ENCODE measurements around the gene SLC44A1.

Gene SLC44A1

DNA sequence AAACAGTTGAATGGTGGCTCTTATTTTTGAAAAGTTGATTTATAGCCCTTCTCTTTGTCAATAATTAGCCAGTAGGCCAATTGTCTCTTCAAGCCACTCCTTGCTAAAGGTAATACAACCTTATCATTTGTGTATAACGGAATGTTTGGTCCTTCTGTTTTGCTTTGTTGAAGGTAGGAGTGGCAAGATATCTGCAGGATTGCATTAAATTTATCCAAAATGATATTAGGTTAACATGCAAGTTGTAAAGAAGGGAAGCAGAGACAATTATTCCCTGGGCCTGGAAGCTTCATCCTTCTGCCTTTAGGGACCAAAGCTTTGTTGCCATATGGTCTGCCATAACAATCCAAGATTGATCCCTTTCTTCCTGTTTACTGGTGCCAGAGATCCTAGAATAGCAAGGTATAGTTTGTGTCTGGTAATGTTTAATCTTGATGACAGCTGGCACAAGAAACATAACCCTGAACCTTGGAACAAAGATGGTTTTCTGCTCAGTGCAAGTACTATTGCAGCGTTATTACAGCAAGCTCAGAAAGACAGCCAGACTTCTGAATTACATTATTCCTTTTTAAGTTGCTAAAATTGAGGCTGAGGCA lies 187.9 kb downstream of the SLC44A1 start:
- DNase-seq (ENCODE audit: low read depth in 2 of 2), result no peak
- TF ChIP-seq, protein P1, sequence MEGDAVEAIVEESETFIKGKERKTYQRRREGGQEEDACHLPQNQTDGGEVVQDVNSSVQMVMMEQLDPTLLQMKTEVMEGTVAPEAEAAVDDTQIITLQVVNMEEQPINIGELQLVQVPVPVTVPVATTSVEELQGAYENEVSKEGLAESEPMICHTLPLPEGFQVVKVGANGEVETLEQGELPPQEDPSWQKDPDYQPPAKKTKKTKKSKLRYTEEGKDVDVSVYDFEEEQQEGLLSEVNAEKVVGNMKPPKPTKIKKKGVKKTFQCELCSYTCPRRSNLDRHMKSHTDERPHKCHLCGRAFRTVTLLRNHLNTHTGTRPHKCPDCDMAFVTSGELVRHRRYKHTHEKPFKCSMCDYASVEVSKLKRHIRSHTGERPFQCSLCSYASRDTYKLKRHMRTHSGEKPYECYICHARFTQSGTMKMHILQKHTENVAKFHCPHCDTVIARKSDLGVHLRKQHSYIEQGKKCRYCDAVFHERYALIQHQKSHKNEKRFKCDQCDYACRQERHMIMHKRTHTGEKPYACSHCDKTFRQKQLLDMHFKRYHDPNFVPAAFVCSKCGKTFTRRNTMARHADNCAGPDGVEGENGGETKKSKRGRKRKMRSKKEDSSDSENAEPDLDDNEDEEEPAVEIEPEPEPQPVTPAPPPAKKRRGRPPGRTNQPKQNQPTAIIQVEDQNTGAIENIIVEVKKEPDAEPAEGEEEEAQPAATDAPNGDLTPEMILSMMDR (IDR thresholded peaks at IDR 0.05; ENCODE audit: low read depth, low read length), result no peak
- no peak overlapping the region for H3K4me3 ChIP-seq (replicated peaks in 1 of 2; ENCODE audit: low read depth in 2 of 2, low read length in 2 of 2)

DNA sequence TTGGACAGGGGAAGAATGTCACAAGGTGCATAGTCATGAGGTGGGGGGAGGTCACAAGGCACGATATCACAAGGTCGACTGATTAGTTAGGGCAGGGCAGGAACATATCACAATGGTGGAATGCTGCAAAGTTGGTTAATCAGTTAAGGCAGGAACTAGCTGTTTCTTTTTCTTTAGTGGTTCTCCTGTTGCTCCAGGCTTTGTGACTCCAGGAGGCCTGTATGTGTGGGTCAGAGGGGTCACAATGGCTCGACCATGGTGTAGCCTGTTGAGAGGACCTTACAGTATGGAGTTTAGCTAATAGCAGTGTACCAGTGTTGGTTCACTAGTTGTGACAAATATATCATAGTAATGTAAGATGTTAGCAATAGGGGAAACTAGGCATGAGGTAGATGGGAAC lies 191.0 kb downstream of the SLC44A1 start:
- H3K4me3 ChIP-seq (replicated peaks in 1 of 2; ENCODE audit: low read depth in 2 of 2, low read length in 2 of 2), result no peak overlapping the region
- TF ChIP-seq, protein P1 (IDR thresholded peaks at IDR 0.05; ENCODE audit: low read depth, low read length), result no peak
- no peak for DNase-seq (ENCODE audit: low read depth in 2 of 2)

DNA sequence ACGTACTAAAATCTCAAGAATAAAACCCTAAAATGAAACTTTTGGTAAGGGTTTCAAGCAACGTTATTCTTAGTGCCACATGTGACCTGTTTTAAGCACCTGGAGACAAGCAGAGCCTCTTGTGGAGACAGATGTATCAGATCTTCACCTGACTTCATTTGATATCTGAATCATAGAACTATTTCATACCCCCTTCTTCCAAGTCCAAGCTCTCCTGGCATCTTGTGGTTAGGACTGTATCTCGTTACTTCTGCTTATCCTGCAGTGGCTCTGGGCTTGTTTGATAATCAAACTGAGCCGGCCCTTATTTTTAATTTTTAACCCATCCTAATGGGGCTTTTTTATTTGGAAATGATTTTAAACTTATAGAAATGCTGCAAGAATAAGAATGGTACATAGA lies 192.3 kb downstream of the SLC44A1 start:
- TF ChIP-seq, protein P1 (IDR thresholded peaks at IDR 0.05; ENCODE audit: low read depth, low read length), result no peak

DNA sequence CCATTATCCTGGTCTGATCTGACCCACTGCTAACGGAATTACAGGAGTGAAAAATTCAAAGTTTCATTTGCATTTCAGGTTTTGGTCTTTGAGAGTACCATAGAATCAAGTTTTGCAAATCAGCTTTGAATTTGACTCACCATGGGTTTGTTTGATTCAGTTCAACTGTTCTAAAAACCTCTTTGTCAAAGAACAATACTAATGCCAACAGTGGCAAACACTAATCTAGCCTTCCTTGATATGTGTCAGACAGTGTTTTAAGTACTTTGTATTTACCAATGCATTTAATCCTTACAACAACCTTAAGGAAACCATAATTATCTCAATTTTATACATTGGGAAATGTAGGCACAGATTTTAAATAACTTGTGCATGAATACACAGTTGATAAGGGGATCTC lies 193.3 kb downstream of the SLC44A1 start:
- no peak overlapping the region for H3K4me3 ChIP-seq (replicated peaks in 1 of 2; ENCODE audit: low read depth in 2 of 2, low read length in 2 of 2)
- DNase-seq (ENCODE audit: low read depth in 2 of 2), result no peak
- TF ChIP-seq, protein P1 (IDR thresholded peaks at IDR 0.05; ENCODE audit: low read depth, low read length), result no peak

More for the DNA sequence above, 192.3 kb downstream of the SLC44A1 start:
- no peak overlapping the region for H3K4me3 ChIP-seq (replicated peaks in 1 of 2; ENCODE audit: low read depth in 2 of 2, low read length in 2 of 2)
- no peak for DNase-seq (ENCODE audit: low read depth in 2 of 2)

DNA sequence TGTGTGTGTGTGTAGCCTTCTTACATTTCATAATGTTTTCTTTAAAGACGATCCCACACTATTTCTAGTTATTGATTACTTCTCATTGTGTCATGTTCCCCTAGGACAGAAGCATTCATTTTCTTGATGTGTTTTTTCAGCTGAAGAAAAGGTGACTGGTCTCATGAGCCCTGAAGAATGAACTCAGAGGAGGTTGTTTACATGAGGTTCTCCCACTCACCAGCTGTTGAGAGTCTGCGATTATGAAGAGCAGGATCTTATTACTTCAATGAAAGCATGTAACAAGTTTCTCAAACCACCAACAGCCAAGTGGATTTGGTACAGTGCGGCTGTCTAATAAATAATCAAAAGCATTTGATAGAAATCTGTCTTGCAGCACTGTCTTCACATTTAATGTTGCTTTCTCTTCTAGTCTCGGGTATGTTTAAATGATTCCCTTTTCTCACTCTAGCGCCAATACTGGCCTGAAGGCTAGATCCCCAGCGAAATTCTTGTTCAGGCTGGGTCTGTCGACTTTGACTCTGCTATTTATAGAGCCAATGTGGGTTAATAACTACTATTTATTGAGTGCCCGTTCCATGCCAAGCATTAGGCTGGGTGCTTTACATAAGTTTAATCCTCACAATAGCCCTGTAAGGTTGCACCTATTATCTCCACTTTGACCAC lies 193.8 kb downstream of the SLC44A1 start:
- DNase-seq (ENCODE audit: low read depth in 2 of 2), result peak; percentile 73 to 76
- TF ChIP-seq, protein P1 (IDR thresholded peaks at IDR 0.05; ENCODE audit: low read depth, low read length), result no peak
- H3K4me3 ChIP-seq (replicated peaks in 1 of 2; ENCODE audit: low read depth in 2 of 2, low read length in 2 of 2), result no peak overlapping the region

DNA sequence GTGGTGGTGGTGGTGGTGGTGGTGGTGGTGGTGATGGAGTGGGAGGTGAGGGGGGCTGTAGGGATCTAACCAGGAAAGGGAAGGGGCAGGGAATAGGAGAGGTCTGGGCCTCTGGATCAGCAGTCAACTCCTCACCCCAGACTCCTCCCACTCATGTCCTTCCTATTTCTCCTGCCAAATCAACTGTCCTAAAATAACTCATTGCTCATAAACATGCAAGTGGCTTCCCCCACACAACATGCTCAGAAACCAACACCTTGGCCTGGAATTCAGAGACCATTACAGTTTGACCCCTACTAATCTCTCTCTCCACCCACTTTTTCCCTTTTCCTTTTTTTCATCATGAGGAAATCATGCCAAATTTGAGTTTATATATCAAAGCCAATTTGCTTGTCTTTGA lies 195.0 kb downstream of the SLC44A1 start:
- peak; percentile 58 to 80 for DNase-seq (ENCODE audit: low read depth in 2 of 2)
- TF ChIP-seq, protein P1 (IDR thresholded peaks at IDR 0.05; ENCODE audit: low read depth, low read length), result no peak
- no peak overlapping the region for H3K4me3 ChIP-seq (replicated peaks in 1 of 2; ENCODE audit: low read depth in 2 of 2, low read length in 2 of 2)
